Stimulated activated CD8-positive, alpha-beta memory T cell treated with anti-CD3 and anti-CD28 coated beads, Interleukin-7, amount 100 ng/mL, for 4 hours (primary cell): Measurements from ENCODE around the gene DLGAP1.
"Not testable (repeated sequence)": the region's sequence is repeated elsewhere in the genome, so short reads cannot be mapped to it uniquely, and the experiment has no call there.

Source experiments
- DNase-seq, 2 donors: peaks; one replicate each; pipeline ENCODE4 v3.0.0-alpha.2; 2020; ENCODE audit warnings: low read depth in 2 of 2

DLGAP1 gene

DNA sequence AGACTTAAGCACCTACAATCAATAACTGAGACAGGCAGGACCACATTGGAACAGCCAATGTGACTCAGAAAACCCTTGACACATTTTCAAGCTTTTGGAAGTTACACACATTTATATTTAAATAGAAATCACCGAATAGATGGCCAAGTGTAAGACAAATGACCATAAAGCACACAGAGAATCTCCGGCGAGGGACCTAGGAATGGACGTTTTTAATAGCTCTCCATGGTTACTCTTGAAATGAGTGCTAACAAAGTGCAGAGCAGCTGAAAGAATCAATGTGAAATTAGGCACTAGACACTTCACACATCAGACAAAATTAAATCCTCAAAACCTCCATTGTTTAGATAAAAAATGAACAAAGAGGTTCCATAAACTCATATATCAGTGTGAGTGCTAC, 376.9 kb downstream of the DLGAP1 start:
- no peak for DNase-seq

DNA sequence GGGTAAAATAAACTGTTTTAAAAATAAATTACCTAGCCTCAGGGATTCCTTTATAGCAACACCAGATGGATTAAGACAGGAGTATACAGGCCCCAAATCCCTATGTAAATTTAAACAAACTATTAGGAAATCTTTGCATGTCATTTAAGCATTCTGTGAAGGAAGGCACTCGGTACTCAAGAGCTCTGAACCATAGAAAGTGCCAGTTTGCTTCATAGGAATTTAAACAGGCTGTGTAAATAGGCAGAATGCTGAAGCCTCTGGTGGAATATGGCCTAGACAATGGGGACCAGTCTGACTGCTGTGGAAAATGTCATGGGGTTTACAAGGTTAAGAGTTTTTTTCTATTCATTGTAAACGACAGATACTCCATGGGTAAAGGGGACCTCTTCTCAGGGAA, 377.4 kb downstream of the DLGAP1 start:
- DNase-seq: no peak

DNA sequence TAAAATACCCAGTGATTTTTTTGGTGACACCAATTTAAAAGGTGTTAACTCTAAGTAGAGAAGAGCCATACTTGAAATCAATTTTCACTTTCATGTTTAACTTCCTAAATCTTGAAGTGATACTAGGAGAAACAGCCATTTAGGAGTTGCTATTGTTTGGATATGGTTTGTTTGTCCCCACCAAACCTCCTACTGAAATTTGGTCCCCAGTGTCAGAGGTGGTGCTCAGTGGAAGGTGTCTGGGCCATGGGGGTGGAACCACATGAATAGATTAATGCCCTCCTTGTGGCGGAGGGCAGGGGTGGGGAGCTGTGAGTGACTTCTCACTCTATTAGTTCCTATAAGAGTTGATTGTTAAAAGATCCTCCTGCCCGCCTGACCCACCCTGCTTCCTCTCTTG, 377.9 kb downstream of the DLGAP1 start:
- no peak for DNase-seq

DNA sequence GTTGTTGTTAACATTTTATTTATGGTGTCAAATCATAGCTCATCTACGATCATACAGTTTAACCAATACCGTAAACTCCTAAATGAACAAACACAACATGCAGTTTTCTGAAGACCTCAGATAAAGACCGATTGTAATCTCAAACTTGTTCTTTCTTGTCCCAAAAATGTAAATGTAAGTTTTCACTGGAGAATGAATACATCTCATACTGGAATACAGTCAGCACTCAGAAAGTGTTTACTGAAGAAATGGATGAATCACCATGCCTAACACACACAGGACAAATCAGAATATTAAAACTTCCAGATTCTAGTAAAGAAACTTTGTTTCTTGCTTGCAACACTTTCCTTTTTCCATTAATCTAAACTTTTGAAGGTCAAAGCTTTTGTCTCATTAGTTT, 380.5 kb downstream of the DLGAP1 start:
- DNase-seq: no peak

DNA sequence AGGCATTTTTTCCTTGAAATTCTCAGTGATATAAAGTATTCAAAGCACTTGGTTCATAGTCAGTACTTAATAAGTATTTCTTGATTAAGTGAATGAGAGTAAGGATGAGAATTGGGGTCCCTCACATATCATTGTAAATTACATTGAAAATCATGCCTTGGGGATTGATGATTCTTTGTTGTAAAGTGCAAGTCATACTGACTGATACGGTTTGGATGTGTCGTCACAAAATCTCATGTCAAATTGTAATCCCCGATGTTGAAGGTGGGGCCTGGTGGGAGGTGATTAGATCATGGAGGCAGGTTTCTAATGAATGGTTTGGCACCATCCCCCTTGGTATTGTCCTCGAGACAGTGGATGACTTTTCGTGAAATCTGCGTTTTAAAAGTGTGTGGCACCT, 385.9 kb downstream of the DLGAP1 start:
- no peak for DNase-seq

DNA sequence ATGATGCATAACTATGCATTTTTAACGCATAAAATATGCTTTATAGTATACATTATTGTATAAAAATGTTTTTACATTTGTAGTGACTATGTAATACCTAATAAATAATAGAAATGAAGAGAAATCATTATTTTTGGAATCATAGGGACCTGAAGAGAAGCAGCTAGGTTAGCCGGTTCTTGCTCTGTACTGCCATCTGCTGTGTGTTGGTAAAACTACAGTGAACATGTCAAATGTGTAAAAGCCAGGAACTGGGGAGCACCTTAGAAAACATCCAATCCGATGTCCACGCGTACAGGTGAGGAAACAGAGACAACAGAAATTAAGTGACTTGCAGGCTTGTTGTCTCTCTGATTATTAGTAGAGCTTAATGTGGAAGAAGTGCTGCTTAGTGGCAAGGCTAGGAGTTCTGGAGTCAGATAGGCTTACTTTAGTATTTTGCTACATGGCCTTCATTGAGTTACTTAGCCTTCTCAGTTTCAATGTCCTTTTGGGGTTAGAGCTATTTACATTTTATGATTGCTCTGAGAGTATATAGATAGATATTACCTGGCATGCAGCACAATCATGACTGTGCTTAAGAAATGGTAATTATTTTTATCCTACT, 386.5 kb downstream of the DLGAP1 start:
- DNase-seq: no peak

DNA sequence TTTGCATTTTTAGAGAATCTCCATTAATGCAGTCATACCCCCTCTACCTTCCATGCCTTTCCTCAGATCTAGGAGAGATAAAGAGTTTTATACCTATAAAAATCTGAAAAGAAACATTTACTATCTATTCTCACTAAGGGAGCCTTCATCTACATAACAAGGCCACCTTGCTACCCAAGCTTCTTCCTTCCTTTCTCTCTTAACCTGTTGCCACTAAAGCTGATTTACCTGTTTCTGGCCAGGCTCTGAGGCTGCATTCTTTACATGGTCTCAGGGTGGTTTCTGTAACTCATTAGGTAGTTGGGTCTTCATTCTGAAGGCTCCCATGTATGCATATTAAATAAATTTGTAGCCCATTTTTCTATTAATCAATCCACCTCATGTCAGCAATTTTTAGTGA, 391.6 kb downstream of the DLGAP1 start:
- no peak for DNase-seq

DNA sequence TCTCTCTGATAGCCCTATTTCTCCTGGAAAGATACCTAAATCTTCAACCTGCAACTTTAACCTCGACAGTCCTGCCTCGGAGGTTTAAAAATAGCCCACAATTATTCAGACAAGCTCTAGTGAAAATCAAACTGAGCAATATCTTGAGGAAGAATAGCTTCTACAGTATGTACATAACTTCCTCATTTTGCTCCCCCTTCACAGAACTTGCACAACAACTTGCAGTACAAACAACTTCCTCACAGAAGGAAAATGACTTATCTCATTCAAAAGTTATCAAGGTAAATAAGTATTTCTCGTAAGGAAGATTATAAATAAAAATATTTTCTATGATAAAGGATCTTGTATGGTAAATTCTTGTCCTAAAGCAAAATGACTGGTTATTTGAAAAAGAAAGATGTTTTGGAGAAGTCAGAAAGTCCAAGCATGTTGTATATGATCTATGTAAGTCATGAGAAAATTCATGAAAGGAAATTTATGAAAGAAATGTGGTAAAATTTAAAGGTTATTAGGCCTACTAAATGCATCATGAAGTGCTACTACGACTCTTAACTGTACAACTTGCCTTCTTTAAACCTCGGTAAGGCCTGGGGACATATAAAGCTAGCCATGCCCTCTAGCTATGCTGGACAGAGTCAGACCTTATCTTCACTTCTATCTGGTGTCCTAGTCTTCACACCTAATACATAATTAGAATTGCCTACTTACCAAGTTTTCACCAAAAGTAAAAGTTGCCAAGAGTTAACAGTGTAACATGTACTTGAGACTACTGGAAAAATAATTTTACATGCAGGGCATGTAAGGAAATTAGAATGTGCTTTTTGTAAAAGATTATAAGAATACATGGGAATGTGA, 394.5 kb downstream of the DLGAP1 start:
- DNase-seq: no peak

DNA sequence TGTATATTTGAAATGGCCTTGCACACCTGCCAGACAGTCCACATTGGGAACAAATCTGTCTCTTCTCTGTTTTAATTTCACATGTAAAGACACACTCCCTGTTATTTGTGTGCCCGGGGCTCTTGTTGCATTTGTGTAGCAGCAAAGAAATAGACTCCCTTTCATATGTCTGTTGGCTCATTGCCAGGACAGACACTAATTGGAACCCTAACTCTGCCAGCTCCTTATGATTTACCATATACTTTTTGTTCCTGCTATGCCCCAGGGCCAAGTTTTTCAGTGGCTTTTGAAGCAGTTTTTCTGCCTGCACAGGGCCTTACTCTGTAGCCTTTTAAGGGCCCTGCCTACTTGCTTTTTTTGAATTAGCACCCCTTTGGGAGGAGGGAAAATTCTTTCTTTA, 396.9 kb downstream of the DLGAP1 start:
- DNase-seq: no peak

DNA sequence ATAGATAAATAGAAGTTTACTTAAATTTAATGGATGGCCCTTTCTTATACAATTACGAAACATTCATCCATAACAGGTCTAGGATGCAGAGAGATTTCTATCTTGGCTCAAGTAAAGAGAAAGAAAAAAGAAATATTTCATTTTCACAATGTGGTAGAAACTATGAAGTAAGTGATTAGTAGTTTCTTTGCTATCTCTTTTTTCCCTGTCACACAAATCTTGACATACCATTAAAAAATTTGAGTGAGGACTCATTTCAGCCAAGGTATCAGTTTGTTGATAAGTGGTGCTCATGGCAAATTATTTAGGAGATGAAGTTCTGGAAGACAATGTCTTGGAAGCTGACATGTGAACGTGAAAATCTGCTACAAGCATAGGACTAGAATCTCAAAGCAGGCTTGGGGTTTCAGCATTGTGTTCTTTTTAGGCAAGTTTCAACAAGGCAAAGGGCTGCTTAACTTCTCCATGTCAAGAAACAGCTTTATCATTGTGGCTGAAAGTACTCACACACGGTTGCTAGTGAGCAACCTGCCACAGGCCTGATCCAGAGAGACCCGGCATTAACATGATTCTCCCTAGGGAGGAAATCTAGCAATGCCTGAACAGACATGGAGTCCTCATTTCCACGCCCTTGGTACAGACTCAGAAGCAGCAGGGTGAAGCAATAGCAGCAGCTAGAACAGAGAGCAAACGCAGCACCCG, 414.6 kb downstream of the DLGAP1 start:
- no peak for DNase-seq

DNA sequence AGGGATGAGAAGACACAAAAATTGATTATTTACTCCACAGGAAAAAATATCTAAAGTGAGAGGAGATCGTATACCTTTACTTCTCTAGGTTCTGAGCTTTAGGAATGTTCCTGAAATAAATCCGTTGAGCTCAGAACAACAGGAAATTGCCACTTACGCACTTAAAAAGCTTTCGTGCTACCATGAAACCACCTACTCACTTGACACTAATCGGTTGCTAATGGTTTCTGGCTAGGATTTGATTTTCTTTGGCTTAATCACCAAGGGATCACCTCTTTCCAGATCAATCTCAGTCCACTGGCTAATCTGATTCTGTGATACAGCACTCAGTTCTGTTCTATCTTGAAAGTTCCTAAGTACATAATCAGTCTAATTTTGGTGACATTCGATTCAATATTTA, 419.6 kb downstream of the DLGAP1 start:
- DNase-seq: no peak

DNA sequence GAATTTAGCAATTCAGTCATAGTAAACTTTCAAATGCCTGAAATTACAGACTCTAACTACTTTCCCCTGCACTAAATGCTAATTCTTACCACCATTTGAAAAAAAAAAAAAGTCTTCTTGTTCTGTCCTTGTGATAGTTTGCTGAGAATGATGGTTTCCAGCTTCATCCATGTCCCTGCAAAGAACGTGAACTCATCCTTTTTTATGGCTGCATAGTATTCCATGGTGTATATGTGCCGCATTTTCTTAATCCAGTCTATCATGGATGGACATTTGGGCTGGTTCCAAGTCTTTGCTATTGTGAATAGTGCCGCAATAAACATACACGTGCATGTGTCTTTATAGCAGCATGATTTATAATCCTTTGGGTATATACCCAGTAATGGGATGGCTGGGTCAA, 420.3 kb downstream of the DLGAP1 start:
- DNase-seq: not testable (repeated sequence)

DNA sequence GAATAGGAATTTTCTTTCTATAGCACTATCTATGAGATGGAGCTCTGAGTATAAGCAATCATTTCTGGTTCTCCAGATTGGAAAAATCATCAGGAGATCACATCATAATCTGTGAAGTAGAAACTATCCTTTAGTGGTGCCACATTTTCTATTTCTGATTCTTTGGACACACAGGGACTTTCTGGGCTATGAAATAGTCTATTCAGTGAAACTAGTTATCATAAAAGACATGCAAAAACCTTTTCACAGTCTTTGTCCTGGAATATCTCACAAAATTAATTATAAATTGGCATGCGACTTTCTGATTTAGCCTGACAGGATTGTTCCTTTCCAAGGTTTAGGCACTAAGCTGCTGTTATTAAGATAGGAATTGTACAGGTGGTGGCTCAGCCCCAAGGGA, 428.6 kb downstream of the DLGAP1 start:
- DNase-seq: no peak

DNA sequence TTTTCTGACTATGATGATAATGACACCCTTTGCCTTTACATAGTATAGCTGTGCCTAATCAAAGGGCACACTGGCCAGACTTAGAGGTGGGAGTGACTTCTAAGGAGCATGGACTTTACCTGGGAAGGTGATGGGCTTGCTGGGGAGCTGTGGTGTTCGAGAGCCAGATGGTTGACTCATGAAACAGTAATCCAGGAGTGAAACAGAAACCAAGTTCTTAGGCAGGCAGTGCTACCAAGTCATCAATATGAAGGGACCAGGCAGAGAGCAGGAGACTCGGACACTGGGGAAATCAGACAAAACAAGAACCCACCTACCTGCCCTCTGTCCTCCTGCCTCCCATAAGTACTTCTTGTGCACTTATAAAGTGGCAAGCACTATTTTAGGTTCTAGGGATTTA, 430.4 kb downstream of the DLGAP1 start:
- no peak for DNase-seq

DNA sequence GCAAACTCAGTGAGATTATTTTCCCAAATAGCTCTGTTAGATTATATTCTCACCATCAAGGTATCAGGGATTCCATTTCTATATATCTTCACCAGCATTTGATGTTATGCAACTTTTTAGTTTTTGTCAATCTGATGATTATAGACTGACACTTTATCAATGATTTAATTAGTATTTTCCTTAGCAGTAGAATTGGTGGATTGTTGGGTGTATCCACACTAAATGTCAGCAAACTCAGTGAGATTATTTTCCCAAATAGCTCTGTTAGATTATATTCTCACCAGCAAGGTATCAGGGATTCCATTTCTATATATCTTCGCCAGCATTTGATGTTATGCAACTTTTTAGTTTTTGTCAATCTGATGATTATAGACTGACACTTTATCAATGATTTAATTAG, 432.4 kb downstream of the DLGAP1 start:
- not testable (repeated sequence) for DNase-seq

DNA sequence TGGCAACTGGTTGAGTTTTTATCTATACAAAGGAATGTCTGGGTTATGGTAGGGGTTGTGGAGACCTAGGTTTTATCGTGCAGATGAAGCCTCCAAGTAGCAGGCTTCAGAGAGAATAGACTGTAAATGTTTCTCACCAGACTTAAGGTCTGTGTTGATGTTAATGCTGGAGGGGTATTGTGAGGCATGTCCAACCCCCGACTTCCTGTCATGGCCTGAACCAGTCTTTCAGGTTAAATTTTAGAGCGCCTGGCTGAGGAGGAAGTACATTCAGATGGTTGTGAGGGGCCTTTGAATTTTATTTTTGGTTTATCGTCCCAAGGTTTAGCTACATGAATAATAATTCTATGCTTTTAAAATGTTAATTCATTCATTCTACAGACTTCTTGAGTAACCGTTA, 435.1 kb downstream of the DLGAP1 start:
- DNase-seq: no peak

DNA sequence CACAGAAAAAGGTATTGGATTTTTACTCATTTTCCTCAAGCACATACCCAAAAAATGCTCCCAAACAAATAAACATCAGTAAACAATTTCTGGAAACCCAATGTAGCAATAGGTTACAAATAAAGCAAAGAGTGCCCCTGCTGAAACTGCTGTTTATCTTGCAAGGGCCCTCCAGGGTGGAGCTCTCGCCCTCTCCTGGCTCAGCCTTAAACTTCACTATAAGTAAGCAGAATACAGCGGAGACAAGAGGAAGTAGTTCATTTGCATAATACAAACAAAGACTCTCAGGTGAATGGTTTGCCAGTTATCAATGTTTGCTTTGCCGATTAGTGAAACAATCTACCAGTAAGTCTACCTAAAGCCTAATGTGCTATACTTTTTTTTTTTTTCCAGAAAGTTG, 437.6 kb downstream of the DLGAP1 start:
- DNase-seq: no peak

DNA sequence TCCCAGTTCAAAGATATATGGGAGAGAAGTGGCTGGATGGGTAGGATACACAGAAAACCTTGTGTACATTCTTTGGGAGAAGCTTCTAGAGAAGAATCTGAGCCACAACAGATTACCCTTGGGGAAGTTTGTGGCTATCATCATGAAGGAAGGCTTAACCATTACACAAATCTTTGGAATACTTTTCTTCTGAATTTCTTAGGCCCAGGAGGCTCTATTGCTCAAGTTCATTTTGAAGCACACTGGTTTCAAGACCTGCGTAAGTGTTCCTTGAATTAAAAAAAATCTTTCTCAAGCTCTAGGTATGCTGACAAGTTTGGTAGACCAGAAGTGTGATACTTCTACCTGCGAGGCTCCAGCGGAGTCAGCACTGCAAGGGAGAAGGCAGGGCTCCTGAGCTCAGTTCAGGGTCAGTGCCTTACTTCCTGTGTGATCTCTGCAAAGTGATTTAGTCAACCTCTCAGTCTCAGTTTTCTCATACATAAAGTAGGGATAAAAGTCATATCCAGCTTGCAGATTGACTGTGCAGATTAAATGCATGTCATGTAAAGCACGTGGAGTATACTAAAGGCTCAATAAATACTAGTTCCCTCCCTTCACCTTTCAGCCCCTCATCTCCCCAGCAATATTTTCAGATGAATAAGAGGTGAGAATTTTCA, 438.6 kb downstream of the DLGAP1 start:
- DNase-seq: no peak

DNA sequence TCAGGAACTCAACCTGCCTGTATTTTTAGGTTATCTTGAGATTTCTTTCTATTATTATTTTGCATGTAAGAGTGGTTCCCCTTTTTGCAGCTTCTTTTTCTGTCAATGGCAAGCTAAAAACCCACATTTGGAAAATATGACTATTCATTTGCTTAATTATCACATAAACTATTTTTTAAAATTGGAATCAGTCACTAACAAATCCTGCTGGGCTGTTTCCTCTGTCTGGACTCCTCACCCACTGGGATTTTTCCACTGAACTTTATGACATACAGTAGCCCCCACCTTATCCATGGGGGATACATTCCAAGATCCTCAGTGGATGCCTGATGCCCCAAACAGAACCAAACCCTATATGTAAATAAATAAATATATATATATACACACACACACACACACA, 447.3 kb downstream of the DLGAP1 start:
- DNase-seq: no peak

DNA sequence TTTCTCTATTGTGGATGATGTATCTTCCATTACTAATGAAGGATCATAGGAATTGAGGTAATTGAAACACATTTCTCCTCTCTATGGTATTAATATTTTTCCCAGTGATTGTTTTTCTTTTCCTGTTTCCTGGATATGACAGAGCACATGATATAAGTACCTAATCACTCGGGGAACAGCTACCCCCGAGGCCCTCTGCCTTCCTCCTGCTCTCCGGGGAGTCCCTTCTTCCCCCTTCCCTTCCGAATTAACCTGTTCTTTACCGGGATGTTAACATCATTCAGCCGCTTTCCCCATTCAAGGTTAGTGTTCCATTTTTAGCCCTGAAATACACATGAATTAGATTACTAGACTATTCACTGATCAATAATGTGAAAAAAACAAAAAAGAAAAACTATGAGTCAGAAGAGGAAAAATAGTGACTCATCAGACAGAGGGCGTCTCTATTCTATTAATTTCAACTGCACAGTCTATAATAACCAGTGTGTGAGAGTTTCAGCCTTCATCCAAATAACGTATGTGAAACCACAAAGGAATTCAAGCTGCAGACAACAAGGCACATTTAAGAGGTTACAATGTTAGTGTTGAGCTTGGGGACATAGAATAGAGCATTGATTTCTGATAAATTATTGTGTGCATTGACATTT, 450.8 kb downstream of the DLGAP1 start:
- no peak for DNase-seq

DNA sequence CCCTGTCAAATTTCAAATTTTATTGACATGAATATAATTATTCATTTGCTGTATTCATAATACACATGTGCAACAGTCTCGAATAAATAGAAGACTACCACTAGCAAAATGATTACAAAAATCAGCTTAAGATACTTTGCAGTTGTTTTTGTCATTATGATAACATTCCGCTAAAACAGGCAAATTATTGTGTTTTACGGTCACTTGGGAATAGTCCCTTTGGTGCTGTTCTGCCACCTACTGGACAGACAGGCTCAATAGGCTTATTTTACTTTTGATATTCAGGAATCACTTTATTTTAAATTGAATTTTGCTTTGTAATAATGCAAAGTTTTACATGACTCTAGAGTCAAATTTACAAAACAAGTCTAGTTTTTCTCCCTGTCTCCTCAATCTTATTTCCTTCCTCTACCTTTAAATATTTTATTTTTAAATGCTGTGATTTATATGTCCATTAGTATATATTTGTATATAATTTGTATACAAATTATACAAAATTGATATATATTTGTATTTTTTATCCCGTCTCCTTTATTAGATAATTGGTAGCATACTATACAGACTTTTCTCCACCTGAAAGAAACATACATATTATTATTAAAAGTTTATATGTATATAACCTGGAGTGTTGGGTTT, 456.3 kb downstream of the DLGAP1 start:
- no peak for DNase-seq
